Fibroblast of lung (primary cell): ENCODE results near the gene RBCK1. TPM values are rescaled to one million over a fixed set of nuclear protein-coding genes. Genes with fewer than 3 reads are reported as not detected.
A peak's percentile ranks its signal among the peaks of the same experiment; 100 is the strongest.

Experiments used
- DNase-seq, 2 donors: peaks; one replicate each; pipeline versions ENCODE4 v3.0.0 to v3.0.0-alpha.2; 2010; ENCODE audit warnings: low read depth in 2 of 2
- H2AFZ ChIP-seq: 2 replicates; pipeline ENCODE4 v1.5.1; 2012; ENCODE audit warnings: low read length, control low read depth, inconsistent platforms
- H3K27ac ChIP-seq: 2 replicates; pipeline ENCODE4 v1.5.1; 2011; ENCODE audit warnings: low read length, control low read depth; ENCODE audit not compliant: insufficient read depth
- H3K27me3 ChIP-seq: 2 replicates; pipeline ENCODE4 v1.5.1; 2011; ENCODE audit warnings: mild to moderate bottlenecking, low read length; ENCODE audit not compliant: control insufficient read depth, insufficient read depth
- H3K36me3 ChIP-seq: 2 replicates; pipeline ENCODE4 v1.5.1; 2011; ENCODE audit warnings: low read length; ENCODE audit not compliant: control insufficient read depth, insufficient read depth
- H3K4me1 ChIP-seq: 2 replicates; pipeline ENCODE4 v1.5.1; 2011; ENCODE audit warnings: low read length; ENCODE audit not compliant: control insufficient read depth, insufficient read depth; ENCODE audit errors: extremely low read depth
- H3K4me2 ChIP-seq: 2 replicates; pipeline ENCODE4 v1.5.1; 2011; ENCODE audit warnings: low read length, control low read depth; ENCODE audit not compliant: insufficient read depth; ENCODE audit errors: extremely low read depth
- H3K4me3 ChIP-seq, 4 experiments: fragments of 200-600 bp in 1 of 4; sonication (generic) in 1 of 4; replicated peaks in 1 of 4; 2 replicates each; pipeline ENCODE4 v1.5.1; 2011 to 2016; ENCODE audit warnings: low read length in 4 of 4, low read depth in 3 of 4, mild to moderate bottlenecking in 3 of 4, control low read depth in 2 of 4, inconsistent platforms in 1 of 4, mixed read lengths in 1 of 4; ENCODE audit not compliant: insufficient read depth in 1 of 4; ENCODE audit errors: control extremely low read depth in 1 of 4
- H3K79me2 ChIP-seq: 2 replicates; pipeline ENCODE4 v1.5.1; 2012; ENCODE audit warnings: mild to moderate bottlenecking, low read length, inconsistent platforms; ENCODE audit not compliant: control insufficient read depth, insufficient read depth
- H3K9ac ChIP-seq: 2 replicates; pipeline ENCODE4 v1.5.1; 2011; ENCODE audit warnings: mild to moderate bottlenecking, low read length, control low read depth; ENCODE audit not compliant: insufficient read depth
- H3K9me3 ChIP-seq: 2 replicates; pipeline ENCODE4 v1.5.1; 2012; ENCODE audit warnings: low read depth, low read length; ENCODE audit not compliant: control insufficient read depth, insufficient read depth
- H4K20me1 ChIP-seq: 2 replicates; pipeline ENCODE4 v1.5.1; 2011; ENCODE audit warnings: low read length; ENCODE audit not compliant: control insufficient read depth, insufficient read depth; ENCODE audit errors: extremely low read depth
- EZH2 ChIP-seq: IDR thresholded peaks from 2 replicates; pipeline ENCODE4 v1.5.1; 2012; ENCODE audit warnings: low read length, control low read depth, mild to moderate bottlenecking; ENCODE audit errors: missing control alignments
- polyA plus RNA-seq, 2 donors: library from polyadenylated mRNA; depleted of rRNA in 1 of 2; stranded (reverse) in 1 of 2; unstranded in 1 of 2; fragments of >200 nt; gene quantifications; 2 replicates each; pipeline ENCODE4 v1.2.1, GENCODE V29; 2011 to 2012; ENCODE audit warnings: missing spikeins in 1 of 2
- total RNA-seq: library from RNA; depleted of rRNA; stranded (reverse); fragments of >200 nt; gene quantifications from 2 replicates; pipeline ENCODE4 v1.2.1, GENCODE V29; 2014
- TF ChIP-seq, protein P1 (sequence below), 2 donors: IDR thresholded peaks in 1 of 2; conservative IDR thresholded peaks in 1 of 2; 1 replicate in 1 of 2; 2 replicates in 1 of 2; pipeline ENCODE4 v1.5.1; 2011 to 2012; ENCODE audit warnings: low read length in 2 of 2, control low read depth in 1 of 2, inconsistent platforms in 1 of 2, low read depth in 1 of 2, mild to moderate bottlenecking in 1 of 2

Gene RBCK1
- total and polyA plus RNA-seq, 2 donors (not counting 1 experiment from before 2014, with no cell fraction given) = 35.2 to 89.0 TPM

- Histone ChIP-seq H3K27ac (no peak overlapping the region), H3K4me3 (peak overlapping the region; percentile 89 to 99 (median 96)), H3K9me3 (no peaks in the 10 kb centered on the region), H3K79me2 (peaks cover 32% of the 10 kb centered on the region), H4K20me1 (no peaks in the 10 kb centered on the region), H2AFZ (no peak overlapping the region), H3K36me3 (peaks cover 7% of the 10 kb centered on the region), H3K4me2 (peak overlapping the region; percentile 95), H3K4me1 (peaks cover 10% of the 10 kb centered on the region), H3K9ac (no peak overlapping the region), H3K27me3 (no peaks in the 10 kb centered on the region)
- DNase-seq = no peak
- no peak for TF ChIP-seq EZH2
- TF ChIP-seq, protein P1, sequence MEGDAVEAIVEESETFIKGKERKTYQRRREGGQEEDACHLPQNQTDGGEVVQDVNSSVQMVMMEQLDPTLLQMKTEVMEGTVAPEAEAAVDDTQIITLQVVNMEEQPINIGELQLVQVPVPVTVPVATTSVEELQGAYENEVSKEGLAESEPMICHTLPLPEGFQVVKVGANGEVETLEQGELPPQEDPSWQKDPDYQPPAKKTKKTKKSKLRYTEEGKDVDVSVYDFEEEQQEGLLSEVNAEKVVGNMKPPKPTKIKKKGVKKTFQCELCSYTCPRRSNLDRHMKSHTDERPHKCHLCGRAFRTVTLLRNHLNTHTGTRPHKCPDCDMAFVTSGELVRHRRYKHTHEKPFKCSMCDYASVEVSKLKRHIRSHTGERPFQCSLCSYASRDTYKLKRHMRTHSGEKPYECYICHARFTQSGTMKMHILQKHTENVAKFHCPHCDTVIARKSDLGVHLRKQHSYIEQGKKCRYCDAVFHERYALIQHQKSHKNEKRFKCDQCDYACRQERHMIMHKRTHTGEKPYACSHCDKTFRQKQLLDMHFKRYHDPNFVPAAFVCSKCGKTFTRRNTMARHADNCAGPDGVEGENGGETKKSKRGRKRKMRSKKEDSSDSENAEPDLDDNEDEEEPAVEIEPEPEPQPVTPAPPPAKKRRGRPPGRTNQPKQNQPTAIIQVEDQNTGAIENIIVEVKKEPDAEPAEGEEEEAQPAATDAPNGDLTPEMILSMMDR (conservative IDR thresholded peaks at IDR 0.05 in 1 of 2, IDR thresholded peaks at IDR 0.05 in 1 of 2; ENCODE audit: low read depth in 1 of 2, low read length in 2 of 2) = no peak
Observed at GRCh38 chr20:409697-410559, 1.8 kb downstream of the RBCK1 start.

GRCh38 chr20:412081-412480 lies 4.0 kb downstream of the RBCK1 start:
- Histone ChIP-seq H3K27ac (no peak overlapping the region), H3K4me1 (peaks cover 9% of the 10 kb centered on the region), H3K79me2 (peaks cover 32% of the 10 kb centered on the region), H2AFZ (no peak overlapping the region), H3K36me3 (peaks cover 7% of the 10 kb centered on the region), H3K4me3 (no peak overlapping the region), H3K9ac (no peak overlapping the region), H3K27me3 (no peaks in the 10 kb centered on the region), H3K9me3 (no peaks in the 10 kb centered on the region), H4K20me1 (no peaks in the 10 kb centered on the region), H3K4me2 (no peak overlapping the region)
- TF ChIP-seq, protein P1 (conservative IDR thresholded peaks at IDR 0.05 in 1 of 2, IDR thresholded peaks at IDR 0.05 in 1 of 2; ENCODE audit: low read depth in 1 of 2, low read length in 2 of 2) = no peak
- TF ChIP-seq EZH2 = no peak
- no peak for DNase-seq

- no peaks in the 10 kb centered on the region for H3K27me3 ChIP-seq
- no peak overlapping the region for H3K27ac ChIP-seq
- no peaks in the 10 kb centered on the region for H4K20me1 ChIP-seq
- H3K4me1 ChIP-seq = peaks cover 5% of the 10 kb centered on the region
- no peak overlapping the region for H3K4me2 ChIP-seq
- H3K9me3 ChIP-seq = no peaks in the 10 kb centered on the region
- peaks cover 7% of the 10 kb centered on the region for H3K36me3 ChIP-seq
- H2AFZ ChIP-seq = no peak overlapping the region
- H3K79me2 ChIP-seq = peaks cover 22% of the 10 kb centered on the region
- H3K9ac ChIP-seq = no peak overlapping the region
- TF ChIP-seq EZH2 = no peak
- TF ChIP-seq, protein P1 (conservative IDR thresholded peaks at IDR 0.05 in 1 of 2, IDR thresholded peaks at IDR 0.05 in 1 of 2; ENCODE audit: low read depth in 1 of 2, low read length in 2 of 2) = no peak
- no peak overlapping the region for H3K4me3 ChIP-seq
- no peak for DNase-seq
Observed at GRCh38 chr20:414161-414560, 6.1 kb downstream of the RBCK1 start.
